Small intestine (tissue), 7 donors: ENCODE data around the gene ANKRD17. TPM values are rescaled to one million over a fixed set of nuclear protein-coding genes. Genes with fewer than 3 reads are reported as not detected.
A peak's percentile ranks its signal among the peaks of the same experiment; 100 is the strongest.
"Not testable (repeated sequence)": the region's sequence is repeated elsewhere in the genome, so short reads cannot be mapped to it uniquely, and the experiment has no call there.

ENCODE experiments used
- DNase-seq, 2 donors: peaks; one replicate each; pipeline versions ENCODE4 v3.0.0 to v3.0.0-alpha.2; 2013
- FAIRE-seq: peaks from 2 replicates; lab custom pipeline; 2012; peaks lifted over from hg19 to GRCh38; lab: Jason Lieb, UNC
- H3K27ac ChIP-seq, 3 donors: one replicate each; pipeline ENCODE4 v1.5.1; 2013; ENCODE audit warnings: low read length in 2 of 3, mild to moderate bottlenecking in 2 of 3, control low read depth in 1 of 3, inconsistent platforms in 1 of 3, low read depth in 1 of 3, moderate library complexity in 1 of 3
- H3K27me3 ChIP-seq, 3 donors: one replicate each; pipeline ENCODE4 v1.6.1; 2013; ENCODE audit warnings: low read length in 3 of 3, inconsistent platforms in 1 of 3; ENCODE audit not compliant: control insufficient read depth in 3 of 3, insufficient read depth in 3 of 3
- H3K36me3 ChIP-seq, 3 donors: one replicate each; pipeline ENCODE4 v1.6.1; 2013; ENCODE audit warnings: low read length in 3 of 3, inconsistent platforms in 1 of 3, low read depth in 1 of 3, mild to moderate bottlenecking in 1 of 3, moderate library complexity in 1 of 3; ENCODE audit not compliant: control insufficient read depth in 3 of 3, insufficient read depth in 2 of 3
- H3K4me1 ChIP-seq, 3 donors: one replicate each; pipeline ENCODE4 v1.6.1; 2013; ENCODE audit warnings: low read length in 2 of 3, inconsistent platforms in 1 of 3, low read depth in 1 of 3, mild to moderate bottlenecking in 1 of 3, moderate library complexity in 1 of 3; ENCODE audit not compliant: control insufficient read depth in 3 of 3, insufficient read depth in 2 of 3
- H3K4me3 ChIP-seq, 3 donors: one replicate each; pipeline ENCODE4 v1.5.1; 2013; ENCODE audit warnings: low read length in 3 of 3, control low read depth in 1 of 3, inconsistent platforms in 1 of 3, low read depth in 1 of 3, mild to moderate bottlenecking in 1 of 3, moderate library complexity in 1 of 3
- H3K9me3 ChIP-seq, 2 donors: one replicate each; pipeline ENCODE4 v1.6.1; 2013; ENCODE audit warnings: low read depth in 1 of 2, low read length in 1 of 2; ENCODE audit not compliant: control insufficient read depth in 2 of 2, insufficient read depth in 1 of 2
- WGBS, 3 donors: extraction: QIAGEN DNeasy Blood & Tissue Kit; methylation state at CpG; one replicate each; pipeline ENCODE4 v1.1.7; 2013; 5-methylcytosine and 5-hydroxymethylcytosine counted together
- polyA plus RNA-seq, 4 donors: library from polyadenylated mRNA; stranded (reverse) in 3 of 4; unstranded in 1 of 4; fragments of 200-250 nt in 3 of 4; fragments of 120-200 nt in 1 of 4; gene quantifications; one replicate each; pipeline versions ENCODE4 v1.2.1 to v1.2.3, GENCODE V29; 2013
- donor health status: healthy with polysubstance abuse.
- donor health status: control.
- donor health status: control.
- donor health status: Bipolar disorder and iron deficiency.
- donor health status: healthy.

ANKRD17 gene
- polyA plus RNA-seq, 4 donors = 12.2 to 52.3 (median 12.9) TPM

DNA sequence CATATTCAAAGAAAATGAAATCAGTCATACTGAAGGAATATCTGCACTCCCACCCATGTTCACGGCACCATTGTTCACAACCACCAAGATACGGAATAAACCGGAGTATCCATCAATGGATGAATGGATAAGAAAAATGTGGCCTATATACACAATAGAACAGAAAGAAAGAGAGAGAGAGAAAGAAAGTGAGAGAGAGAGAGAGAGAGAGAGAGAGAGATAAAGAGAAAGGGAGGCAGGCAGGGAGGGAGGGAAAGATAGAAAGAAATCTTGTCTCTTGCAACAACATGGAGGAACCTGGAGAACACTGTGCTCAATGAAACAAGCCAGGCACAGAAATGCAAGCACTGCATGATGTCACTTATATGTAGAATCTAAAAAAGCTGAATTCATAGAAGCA, 52.4 kb downstream of the ANKRD17 start:
- H3K4me1 ChIP-seq = no peaks in the 10 kb centered on the region
- H3K4me3 ChIP-seq = no peak overlapping the region
- no peaks in the 10 kb centered on the region for H3K27me3 ChIP-seq
- H3K27ac ChIP-seq = no peak overlapping the region
- DNase-seq = no peak
- peaks cover 0 to 29% of the 10 kb centered on the region in 2 donors for H3K9me3 ChIP-seq
- FAIRE-seq = no peak
- H3K36me3 ChIP-seq = peaks cover 0 to 7% (median 0%) of the 10 kb centered on the region in 3 donors
- WGBS, 3 donors = 98 to 100% (median 100%) methylated on average over 3 of the region's 3 CpGs

DNA sequence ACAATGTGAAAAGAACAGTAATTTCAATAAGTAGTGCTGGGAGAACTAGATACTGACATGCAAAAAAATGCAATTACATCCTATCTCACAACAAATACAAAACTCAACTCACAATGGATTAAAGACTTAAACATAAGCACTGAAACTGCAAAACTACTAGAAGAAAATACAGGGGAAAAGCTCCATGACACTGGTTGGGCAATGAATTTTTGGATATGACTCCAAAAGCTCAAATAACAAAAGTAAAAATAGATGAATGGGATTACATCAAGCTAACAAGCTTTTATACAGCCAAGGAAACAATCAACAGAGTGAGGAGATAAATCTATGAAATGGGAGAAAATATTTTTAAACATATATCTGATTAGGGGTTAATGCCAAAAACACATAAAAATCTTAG, 53.1 kb downstream of the ANKRD17 start:
- Histone ChIP-seq H3K4me3 (no peak overlapping the region), H3K27ac (no peak overlapping the region), H3K36me3 (peaks cover 0 to 7% (median 0%) of the 10 kb centered on the region in 3 donors), H3K4me1 (no peaks in the 10 kb centered on the region), H3K27me3 (no peaks in the 10 kb centered on the region), H3K9me3 (peaks cover 0 to 29% of the 10 kb centered on the region in 2 donors)
- no peak for FAIRE-seq
- no peak for DNase-seq

DNA sequence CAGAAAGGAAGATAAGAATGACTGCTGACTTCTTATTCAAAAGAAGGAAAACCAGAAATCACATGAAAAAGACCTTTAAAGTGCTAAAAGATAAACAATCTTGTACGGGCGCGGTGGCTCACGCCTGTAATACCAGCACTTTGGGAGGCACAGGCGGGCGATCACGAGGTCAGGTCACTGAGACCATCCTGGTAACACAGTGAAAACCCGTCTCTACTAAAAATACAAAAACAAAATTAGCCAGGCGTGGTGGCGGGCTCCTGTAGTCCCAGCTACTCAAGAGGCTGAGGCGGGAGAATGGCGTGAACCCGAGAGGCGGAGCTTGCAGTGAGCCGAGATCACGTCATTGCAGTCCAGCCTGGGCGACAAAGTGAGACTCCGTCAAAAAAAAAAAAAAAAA, 54.6 kb downstream of the ANKRD17 start:
- not testable (repeated sequence) for H3K27me3 ChIP-seq, H3K36me3 ChIP-seq, H3K27ac ChIP-seq, FAIRE-seq, H3K4me1 ChIP-seq, H3K4me3 ChIP-seq, DNase-seq
- H3K9me3 ChIP-seq = peaks cover 0 to 29% of the 10 kb centered on the region in 2 donors
- WGBS, 3 donors = 95 to 98% (median 98%) methylated on average over 18 of the region's 18 CpGs

GRCh38 chr4:73197220-73197619, 61.4 kb downstream of the ANKRD17 start:
- H3K4me3 ChIP-seq = no peak overlapping the region
- DNase-seq (no peak), FAIRE-seq (no peak)
- WGBS, 3 donors = 96 to 100% (median 98%) methylated on average over 1 of the region's 1 CpG
- H3K27ac ChIP-seq = no peak overlapping the region
- H3K9me3 ChIP-seq = no peaks in the 10 kb centered on the region
- no peaks in the 10 kb centered on the region for H3K27me3 ChIP-seq
- H3K36me3 ChIP-seq = peaks cover 0 to 5% (median 0%) of the 10 kb centered on the region in 3 donors
- H3K4me1 ChIP-seq = no peaks in the 10 kb centered on the region

DNA sequence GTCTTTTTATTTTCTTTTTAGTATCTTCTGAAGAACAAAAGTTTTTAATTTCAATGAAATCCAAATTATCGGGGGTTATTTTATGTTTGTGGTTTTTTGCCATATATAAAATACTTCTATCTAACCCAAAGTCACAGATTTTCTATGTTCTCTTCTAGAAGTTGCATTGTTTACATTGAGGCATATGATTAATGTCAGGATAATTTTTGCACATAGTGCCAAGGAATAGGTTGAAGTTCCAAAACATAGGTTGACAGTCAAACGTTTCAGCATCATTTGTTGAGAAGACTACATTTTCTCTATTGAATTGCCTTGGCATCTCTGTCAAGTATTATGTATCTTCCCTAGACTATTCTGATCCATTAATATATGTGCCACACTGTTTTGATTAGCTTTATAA, 64.5 kb downstream of the ANKRD17 start:
- H3K4me1 ChIP-seq = no peaks in the 10 kb centered on the region
- DNase-seq = no peak
- peaks cover 0 to 11% (median 0%) of the 10 kb centered on the region in 3 donors for H3K36me3 ChIP-seq
- no peak overlapping the region for H3K4me3 ChIP-seq
- WGBS, 3 donors = 76 to 86% (median 81%) methylated on average over 2 of the region's 2 CpGs
- H3K9me3 ChIP-seq = no peaks in the 10 kb centered on the region
- H3K27me3 ChIP-seq = no peaks in the 10 kb centered on the region
- peak; percentile 23 for FAIRE-seq
- H3K27ac ChIP-seq = no peak overlapping the region

DNA sequence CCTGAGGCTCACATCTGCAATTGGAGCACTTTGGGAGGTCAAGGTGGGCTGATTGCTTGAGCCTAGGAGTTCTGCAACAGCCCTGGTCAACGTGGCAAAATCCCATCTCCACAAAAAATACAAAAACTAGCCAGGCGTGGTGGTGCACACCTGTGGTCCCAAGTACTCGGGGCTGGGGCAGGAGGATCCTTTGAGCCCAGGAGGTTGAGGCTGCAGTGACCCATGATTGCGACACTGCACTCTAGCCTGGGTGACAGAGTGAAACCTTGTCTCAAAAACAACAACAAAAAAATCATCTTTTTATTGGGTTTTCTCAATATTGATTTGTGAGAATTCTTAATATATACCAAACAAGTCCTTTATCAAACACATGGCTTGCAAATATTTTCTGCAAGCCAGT, 64.9 kb downstream of the ANKRD17 start:
- no peak overlapping the region for H3K27ac ChIP-seq
- H3K27me3 ChIP-seq = no peaks in the 10 kb centered on the region
- H3K36me3 ChIP-seq = peaks cover 0 to 11% (median 0%) of the 10 kb centered on the region in 3 donors
- H3K9me3 ChIP-seq = no peaks in the 10 kb centered on the region
- H3K4me1 ChIP-seq = no peaks in the 10 kb centered on the region
- no peak for DNase-seq
- H3K4me3 ChIP-seq = no peak overlapping the region
- 85 to 89% (median 85%) methylated on average over 4 of the region's 4 CpGs for WGBS, 3 donors
- FAIRE-seq = no peak

DNA sequence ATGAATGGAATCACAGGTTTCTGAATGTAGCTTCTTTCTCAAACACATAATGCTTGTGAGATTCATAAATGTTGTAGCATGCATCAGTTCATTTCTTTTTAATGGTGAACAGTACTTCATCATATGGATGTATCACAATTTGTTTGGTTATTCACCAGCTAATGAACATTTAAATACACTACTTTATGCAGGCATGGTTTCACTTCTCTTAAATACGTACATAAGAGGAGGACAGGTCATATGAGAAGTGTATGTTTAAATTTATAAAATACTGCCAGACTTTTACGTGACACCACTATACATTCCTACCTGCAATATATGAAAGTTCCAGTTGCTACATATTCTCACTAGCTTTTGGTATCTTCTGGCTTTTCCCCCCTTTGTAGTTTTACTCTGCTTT, 65.4 kb downstream of the ANKRD17 start:
- Histone ChIP-seq H3K9me3 (no peaks in the 10 kb centered on the region), H3K36me3 (peaks cover 0 to 11% (median 0%) of the 10 kb centered on the region in 3 donors), H3K4me3 (no peak overlapping the region), H3K27ac (no peak overlapping the region), H3K27me3 (no peaks in the 10 kb centered on the region), H3K4me1 (no peaks in the 10 kb centered on the region)
- no peak for DNase-seq
- WGBS, 3 donors = 82 to 90% (median 88%) methylated on average over 2 of the region's 2 CpGs
- FAIRE-seq = no peak

- H3K9me3 ChIP-seq = no peaks in the 10 kb centered on the region
- DNase-seq (no peak), FAIRE-seq (no peak)
- 96 to 97% (median 97%) methylated on average over 9 of the region's 9 CpGs for WGBS, 3 donors
- H3K36me3 ChIP-seq = peaks cover 0 to 9% (median 4%) of the 10 kb centered on the region in 3 donors
- no peak overlapping the region for H3K27ac ChIP-seq
- no peak overlapping the region for H3K4me3 ChIP-seq
- H3K4me1 ChIP-seq = no peaks in the 10 kb centered on the region
- no peaks in the 10 kb centered on the region for H3K27me3 ChIP-seq
Measured at GRCh38 chr4:73189274-73189810, 69.3 kb downstream of the ANKRD17 start.

- FAIRE-seq (no peak), DNase-seq (no peak)
- H3K36me3 ChIP-seq = peaks cover 2 to 13% (median 4%) of the 10 kb centered on the region in 3 donors
- WGBS, 3 donors = 77 to 94% (median 86%) methylated on average over 4 of the region's 4 CpGs
- no peaks in the 10 kb centered on the region for H3K27me3 ChIP-seq
- H3K4me1 ChIP-seq = no peaks in the 10 kb centered on the region
- H3K4me3 ChIP-seq = no peak overlapping the region
- no peaks in the 10 kb centered on the region for H3K9me3 ChIP-seq
- no peak overlapping the region for H3K27ac ChIP-seq
Measured at GRCh38 chr4:73187325-73187724, 71.3 kb downstream of the ANKRD17 start.
